Heart left ventricle (tissue), 13 donors: ENCODE results near the gene SFMBT2.

ENCODE experiments used
- POLR2A ChIP-seq, 2 donors: fragments of 450-650 bp; IDR thresholded peaks; one replicate each; pipeline ENCODE4 v1.6.1; 2017; ENCODE audit warnings: antibody characterized with exemption in 2 of 2, mild to moderate bottlenecking in 2 of 2, moderate library complexity in 2 of 2
- TF ChIP-seq, protein P1 (sequence below), 12 donors: fragments of 200-600 bp; sonication (generic) in 4 of 12; IDR thresholded peaks; one replicate each; pipeline versions ENCODE4 v1.5.0 to v1.8.0; 2018 to 2022; ENCODE audit warnings: antibody characterized with exemption in 12 of 12, mild to moderate bottlenecking in 5 of 12
- donor health status: ischemic (EF 13 %, LVEDD 7.1; RV severe dilation, severe dysfunction).
- donor health status: DM: no; HTN: yes; CAD: no.
- donor health status: DM: no; HTN: no; CAD: no.
- donor health status: ischemic (EF 25% LVEDD 6.9; RV normal size, moderate dysfunction).
- donor health status: ischemic (EF 25% LVEDD 5.7; RV mildly dilated, moderate dysfunction).
- donor health status: ischemic (EF 35%, LVEDD 5.7; RV mildly dilated, moderate dysfunction).
- donor health status: nonischemic (EF 11% LVEDD 7.7; RV severe dilation, severe dysfunction).
- donor health status: DM: yes; HTN: yes; CAD: no.
- donor health status: PGD.
- donor health status: ischemic (EF 29% LVEDD 5.4; RV normal size, mild dysfunction).
- donor health status: nonischemic (EF 23%, LVEDD 6.1; RV moderate dilation, normal function).

DNA sequence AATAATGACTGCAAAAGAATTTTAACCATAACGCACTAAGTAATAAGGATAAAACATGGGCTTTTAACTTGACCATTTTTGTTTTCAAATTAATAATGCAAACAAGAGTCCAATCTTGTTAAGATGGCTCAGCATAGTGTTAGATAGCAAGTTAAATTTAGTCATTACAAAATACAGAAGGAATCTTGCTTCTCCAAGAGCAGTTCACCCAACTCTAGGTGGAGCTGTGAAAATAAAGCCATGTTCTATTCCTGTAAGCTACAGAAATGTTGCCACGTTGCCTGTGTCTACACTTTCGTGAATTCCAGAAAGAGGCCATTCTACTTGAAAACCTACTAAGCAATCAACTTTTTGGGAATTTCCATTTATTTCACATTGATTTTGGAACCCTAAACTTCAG lies 191.9 kb downstream of the SFMBT2 start:
- TF ChIP-seq, protein P1, sequence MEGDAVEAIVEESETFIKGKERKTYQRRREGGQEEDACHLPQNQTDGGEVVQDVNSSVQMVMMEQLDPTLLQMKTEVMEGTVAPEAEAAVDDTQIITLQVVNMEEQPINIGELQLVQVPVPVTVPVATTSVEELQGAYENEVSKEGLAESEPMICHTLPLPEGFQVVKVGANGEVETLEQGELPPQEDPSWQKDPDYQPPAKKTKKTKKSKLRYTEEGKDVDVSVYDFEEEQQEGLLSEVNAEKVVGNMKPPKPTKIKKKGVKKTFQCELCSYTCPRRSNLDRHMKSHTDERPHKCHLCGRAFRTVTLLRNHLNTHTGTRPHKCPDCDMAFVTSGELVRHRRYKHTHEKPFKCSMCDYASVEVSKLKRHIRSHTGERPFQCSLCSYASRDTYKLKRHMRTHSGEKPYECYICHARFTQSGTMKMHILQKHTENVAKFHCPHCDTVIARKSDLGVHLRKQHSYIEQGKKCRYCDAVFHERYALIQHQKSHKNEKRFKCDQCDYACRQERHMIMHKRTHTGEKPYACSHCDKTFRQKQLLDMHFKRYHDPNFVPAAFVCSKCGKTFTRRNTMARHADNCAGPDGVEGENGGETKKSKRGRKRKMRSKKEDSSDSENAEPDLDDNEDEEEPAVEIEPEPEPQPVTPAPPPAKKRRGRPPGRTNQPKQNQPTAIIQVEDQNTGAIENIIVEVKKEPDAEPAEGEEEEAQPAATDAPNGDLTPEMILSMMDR (IDR thresholded peaks at IDR 0.05), result peak in 8 of 12 donors; percentile 16 to 50 (median 37)
- TF ChIP-seq POLR2A (IDR thresholded peaks at IDR 0.05), result no peak
